Hematopoietic multipotent progenitor cell (in vitro differentiated cells): ENCODE data around the gene JAG2. TPM values are rescaled to one million over a fixed set of nuclear protein-coding genes. Genes with fewer than 3 reads are reported as not detected.

Experiments
- DNase-seq, 3 donors: peaks; one replicate each; pipeline ENCODE4 v3.0.0-alpha.2; 2011 to 2015; ENCODE audit warnings: low read depth in 2 of 3, low spot score in 2 of 3
- total RNA-seq: library from RNA; depleted of rRNA; stranded (reverse); fragments of >200 nt; gene quantifications from one replicate; pipeline ENCODE4 v1.2.3, GENCODE V29; 2012

Gene JAG2
- total RNA-seq, 1 donor = 1.1 TPM

GRCh38 chr14:105153331-105153731, 15.2 kb downstream of the JAG2 start:
- no peak for DNase-seq

GRCh38 chr14:105152794-105153241, 15.8 kb downstream of the JAG2 start:
- DNase-seq = no peak

GRCh38 chr14:105151838-105152793, 16.5 kb downstream of the JAG2 start:
- no peak for DNase-seq

- no peak for DNase-seq
Measured at GRCh38 chr14:105151084-105151837, 17.3 kb downstream of the JAG2 start.

- DNase-seq = no peak
Measured at GRCh38 chr14:105150368-105151083, 18.1 kb downstream of the JAG2 start.

- DNase-seq = no peak
Measured at GRCh38 chr14:105150026-105150367, 18.6 kb downstream of the JAG2 start.

GRCh38 chr14:105149146-105149781, 19.3 kb downstream of the JAG2 start:
- no peak for DNase-seq

GRCh38 chr14:105148604-105149145, 19.9 kb downstream of the JAG2 start:
- no peak for DNase-seq

- DNase-seq = no peak
Measured at GRCh38 chr14:105147671-105148603, 20.6 kb downstream of the JAG2 start.

GRCh38 chr14:105146976-105147635, 21.5 kb downstream of the JAG2 start:
- DNase-seq = no peak

- DNase-seq = no peak
Measured at GRCh38 chr14:105146181-105146975, 22.2 kb downstream of the JAG2 start.

GRCh38 chr14:105145381-105146180, 23.0 kb downstream of the JAG2 start:
- DNase-seq = no peak

GRCh38 chr14:105144666-105145380, 23.8 kb downstream of the JAG2 start:
- no peak for DNase-seq

GRCh38 chr14:105144026-105144665, 24.4 kb downstream of the JAG2 start:
- no peak for DNase-seq

GRCh38 chr14:105143451-105144025, 25.0 kb downstream of the JAG2 start:
- DNase-seq = no peak
